Measurements from ENCODE around the gene CENPP.

CENPP gene

DNA sequence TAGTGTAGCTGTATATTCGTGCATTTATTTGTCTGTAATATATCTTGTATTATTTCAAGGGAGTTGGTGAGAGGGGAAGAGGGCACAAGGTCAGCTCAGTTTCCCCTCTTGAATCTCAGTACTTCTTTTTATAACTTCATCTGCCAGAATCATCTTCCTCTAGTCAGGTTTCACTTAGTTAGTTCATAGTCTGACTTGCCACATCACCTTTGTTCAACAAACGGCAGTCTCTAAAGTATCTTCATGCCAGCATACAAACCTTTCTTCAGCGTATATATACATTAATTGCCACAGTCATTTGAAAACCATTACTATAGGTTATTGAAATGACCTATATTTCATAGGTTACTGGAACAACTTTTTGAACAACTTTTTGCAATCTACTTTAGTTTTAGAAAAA, 208.5 kb downstream of the CENPP start:
- TF ChIP-seq, protein P1, sequence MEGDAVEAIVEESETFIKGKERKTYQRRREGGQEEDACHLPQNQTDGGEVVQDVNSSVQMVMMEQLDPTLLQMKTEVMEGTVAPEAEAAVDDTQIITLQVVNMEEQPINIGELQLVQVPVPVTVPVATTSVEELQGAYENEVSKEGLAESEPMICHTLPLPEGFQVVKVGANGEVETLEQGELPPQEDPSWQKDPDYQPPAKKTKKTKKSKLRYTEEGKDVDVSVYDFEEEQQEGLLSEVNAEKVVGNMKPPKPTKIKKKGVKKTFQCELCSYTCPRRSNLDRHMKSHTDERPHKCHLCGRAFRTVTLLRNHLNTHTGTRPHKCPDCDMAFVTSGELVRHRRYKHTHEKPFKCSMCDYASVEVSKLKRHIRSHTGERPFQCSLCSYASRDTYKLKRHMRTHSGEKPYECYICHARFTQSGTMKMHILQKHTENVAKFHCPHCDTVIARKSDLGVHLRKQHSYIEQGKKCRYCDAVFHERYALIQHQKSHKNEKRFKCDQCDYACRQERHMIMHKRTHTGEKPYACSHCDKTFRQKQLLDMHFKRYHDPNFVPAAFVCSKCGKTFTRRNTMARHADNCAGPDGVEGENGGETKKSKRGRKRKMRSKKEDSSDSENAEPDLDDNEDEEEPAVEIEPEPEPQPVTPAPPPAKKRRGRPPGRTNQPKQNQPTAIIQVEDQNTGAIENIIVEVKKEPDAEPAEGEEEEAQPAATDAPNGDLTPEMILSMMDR (conservative IDR thresholded peaks at IDR 0.05; ENCODE audit: low read depth, low read length): no peak
- no peak for DNase-seq (ENCODE audit: low read depth)
- H3K4me3 ChIP-seq (ENCODE audit: low read length): no peak overlapping the region

DNA sequence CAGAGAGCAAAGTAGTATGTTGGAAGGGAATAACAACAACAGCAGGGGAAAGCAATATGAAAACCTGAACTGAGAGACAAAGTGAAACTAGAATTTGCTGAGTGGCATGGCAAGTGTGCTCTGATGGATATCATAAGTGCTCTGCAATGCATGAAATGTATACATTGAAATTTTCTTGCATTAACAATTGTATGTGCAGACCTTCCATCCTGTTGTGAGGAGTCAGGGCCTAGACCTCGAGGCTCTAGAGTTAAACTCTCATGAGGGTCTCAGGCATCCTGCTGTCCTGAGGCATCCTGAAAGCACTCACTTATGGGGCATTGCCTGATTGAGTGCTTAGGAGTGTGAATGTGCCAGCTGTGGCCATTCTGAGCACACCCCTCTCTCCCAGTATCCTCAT, 208.9 kb downstream of the CENPP start:
- no peak for DNase-seq (ENCODE audit: low read depth)
- TF ChIP-seq, protein P1 (conservative IDR thresholded peaks at IDR 0.05; ENCODE audit: low read depth, low read length): no peak
- no peak overlapping the region for H3K4me3 ChIP-seq (ENCODE audit: low read length)

DNA sequence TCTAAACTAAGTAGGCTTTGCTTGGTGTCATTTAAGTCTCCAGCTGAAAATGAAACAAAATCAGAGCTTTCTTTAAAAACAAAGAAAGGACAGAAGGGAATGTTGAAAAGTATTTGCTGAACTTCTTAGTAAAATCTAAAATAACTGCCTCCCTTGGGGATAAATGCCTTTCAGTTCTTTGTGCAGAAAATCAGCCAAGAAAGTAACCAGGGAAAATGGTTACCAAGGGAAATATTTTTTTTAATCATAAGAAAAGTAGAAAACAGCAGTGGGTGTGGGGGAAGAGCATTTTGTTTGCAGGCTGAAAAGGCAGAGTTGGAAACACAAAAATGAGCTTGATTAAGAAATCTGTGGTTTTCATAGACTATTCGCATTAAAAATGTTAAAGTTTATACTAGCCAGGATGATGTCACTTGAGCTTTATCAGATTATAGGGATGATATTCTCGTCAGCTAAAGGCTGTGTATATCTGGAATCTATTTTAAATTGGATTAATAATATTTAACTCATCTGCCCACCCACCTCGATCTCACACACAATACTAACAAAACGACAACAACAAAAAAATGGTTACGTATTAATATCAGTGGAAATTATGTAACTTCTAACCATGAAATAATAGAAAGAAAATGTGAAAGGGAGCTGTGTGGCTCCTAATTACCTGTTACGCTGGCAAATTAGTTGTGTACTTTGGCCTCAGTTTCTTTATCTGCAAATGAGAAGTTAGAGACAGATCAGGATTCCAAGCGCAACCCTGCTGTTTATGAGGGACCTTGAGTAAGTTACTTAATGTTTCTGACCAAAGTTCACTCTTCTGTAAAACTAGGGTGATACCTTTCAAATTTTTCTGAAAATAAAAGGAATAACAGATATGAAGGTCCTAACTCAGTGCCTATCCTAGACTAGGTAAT, 210.4 kb downstream of the CENPP start, which contains the start of gene ECM2:
Gene ECM2 (minus strand): TSS at position 51 of the 911 bp plus-strand sequence. CDS start 13,124 bp downstream, outside the sequence.
- H3K4me3 ChIP-seq (ENCODE audit: low read length): no peak within 1 kb of the TSS
- TF ChIP-seq, protein P1 (conservative IDR thresholded peaks at IDR 0.05; ENCODE audit: low read depth, low read length): no peak
- DNase-seq (ENCODE audit: low read depth): no peak

DNA sequence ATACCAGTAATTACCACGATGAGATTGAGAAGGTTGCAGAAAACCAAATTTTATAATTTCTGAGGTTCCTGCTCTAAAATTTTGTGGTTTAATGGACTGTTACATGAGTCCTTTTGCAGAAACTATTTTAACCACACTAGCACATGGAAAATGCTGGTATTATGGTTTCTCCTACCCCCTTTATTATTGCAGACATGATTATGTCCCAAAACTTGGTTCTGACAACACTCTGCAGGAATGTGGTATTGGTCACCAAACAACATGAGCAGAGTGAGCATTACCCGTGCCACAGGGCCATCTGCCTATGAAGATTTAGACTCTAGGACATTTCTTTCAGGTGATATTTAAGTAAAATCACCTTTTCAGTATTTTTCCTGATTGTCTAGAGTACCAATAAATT, 212.8 kb downstream of the CENPP start:
- TF ChIP-seq, protein P1 (conservative IDR thresholded peaks at IDR 0.05; ENCODE audit: low read depth, low read length): no peak
- H3K4me3 ChIP-seq (ENCODE audit: low read length): no peak overlapping the region
- DNase-seq (ENCODE audit: low read depth): no peak

DNA sequence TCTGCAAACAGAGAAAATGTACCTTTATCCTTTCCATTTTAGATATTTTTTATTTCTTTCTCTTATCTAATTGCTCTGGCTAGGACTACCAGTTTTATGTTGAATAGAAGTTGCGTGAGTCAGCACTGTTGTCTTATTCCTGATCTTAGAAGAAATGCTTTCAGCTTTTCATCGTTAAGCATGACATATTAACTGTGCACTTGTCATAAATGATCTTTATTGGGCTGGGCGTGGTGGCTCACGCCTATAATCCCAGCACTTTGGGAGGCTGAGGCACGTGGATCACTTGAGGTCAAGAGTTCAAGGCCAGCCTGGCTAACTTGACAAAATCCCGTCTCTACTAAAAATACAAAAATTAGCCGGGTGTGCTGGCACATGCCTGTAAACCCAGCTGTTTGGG, 218.2 kb downstream of the CENPP start:
- no peak for DNase-seq (ENCODE audit: low read depth)
- no peak overlapping the region for H3K4me3 ChIP-seq (ENCODE audit: low read length)
- TF ChIP-seq, protein P1 (conservative IDR thresholded peaks at IDR 0.05; ENCODE audit: low read depth, low read length): no peak

DNA sequence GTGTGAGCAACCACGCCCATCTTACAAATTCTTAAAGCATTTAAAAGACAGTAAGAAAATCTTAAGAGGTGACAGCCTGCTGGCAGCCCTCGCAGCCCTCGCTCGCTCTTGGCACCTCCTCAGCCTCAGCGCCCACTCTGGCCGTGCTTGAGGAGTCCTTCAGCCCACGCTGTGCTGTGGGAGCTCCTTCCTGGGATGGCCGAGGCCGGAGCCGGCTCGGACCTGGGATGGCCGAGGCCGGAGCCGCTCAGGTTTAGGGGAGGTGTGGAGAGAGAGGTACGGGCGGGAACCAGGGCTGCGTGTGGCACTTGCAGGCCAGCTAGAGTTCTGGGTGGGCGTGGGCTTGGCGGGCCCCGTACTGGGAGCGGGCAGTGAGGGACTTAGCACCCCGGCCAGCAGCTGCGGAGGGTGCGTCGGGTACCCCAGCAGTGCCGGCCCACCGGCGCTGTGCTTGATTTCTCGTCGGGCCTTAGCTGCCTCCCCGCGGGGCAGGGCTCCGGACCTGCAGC, 219.3 kb downstream of the CENPP start:
- no peak overlapping the region for H3K4me3 ChIP-seq (ENCODE audit: low read length)
- TF ChIP-seq, protein P1 (conservative IDR thresholded peaks at IDR 0.05; ENCODE audit: low read depth, low read length): no peak

DNA sequence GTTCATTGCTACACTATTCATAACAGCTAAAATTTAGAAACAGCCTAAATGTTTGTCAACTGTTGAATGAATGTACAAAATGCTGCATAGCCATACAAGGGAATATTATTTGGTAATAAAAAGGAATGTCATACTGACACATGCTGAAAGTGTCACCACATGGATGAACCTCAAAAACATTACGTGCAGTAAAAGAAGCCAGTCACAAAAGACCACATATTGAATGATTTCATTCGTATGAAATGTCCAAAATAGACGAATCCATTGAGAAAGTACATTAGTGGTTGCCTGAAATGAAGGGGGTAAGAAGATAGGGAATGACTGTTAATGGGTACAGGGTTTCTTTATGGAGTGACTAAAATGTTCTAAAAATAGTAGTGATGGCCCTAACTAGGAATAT, 221.6 kb downstream of the CENPP start:
- TF ChIP-seq, protein P1 (conservative IDR thresholded peaks at IDR 0.05; ENCODE audit: low read depth, low read length): no peak
- no peak overlapping the region for H3K4me3 ChIP-seq (ENCODE audit: low read length)

More for the DNA sequence above, 219.3 kb downstream of the CENPP start:
- no peak for DNase-seq (ENCODE audit: low read depth)

More for the DNA sequence above, 221.6 kb downstream of the CENPP start:
- no peak for DNase-seq (ENCODE audit: low read depth)

Measured in retinal pigment epithelial cell (primary cell).